GM19239 (cell line): ENCODE data around the gene PLIN5.

ENCODE experiments used
- DNase-seq: peaks from one replicate; pipeline ENCODE4 v3.0.0; 2011; ENCODE audit warnings: low spot score; ENCODE audit not compliant: insufficient read length
- FAIRE-seq: peaks from 2 replicates; lab custom pipeline; 2011; peaks lifted over from hg19 to GRCh38; lab: Jason Lieb, UNC

Gene PLIN5

DNA sequence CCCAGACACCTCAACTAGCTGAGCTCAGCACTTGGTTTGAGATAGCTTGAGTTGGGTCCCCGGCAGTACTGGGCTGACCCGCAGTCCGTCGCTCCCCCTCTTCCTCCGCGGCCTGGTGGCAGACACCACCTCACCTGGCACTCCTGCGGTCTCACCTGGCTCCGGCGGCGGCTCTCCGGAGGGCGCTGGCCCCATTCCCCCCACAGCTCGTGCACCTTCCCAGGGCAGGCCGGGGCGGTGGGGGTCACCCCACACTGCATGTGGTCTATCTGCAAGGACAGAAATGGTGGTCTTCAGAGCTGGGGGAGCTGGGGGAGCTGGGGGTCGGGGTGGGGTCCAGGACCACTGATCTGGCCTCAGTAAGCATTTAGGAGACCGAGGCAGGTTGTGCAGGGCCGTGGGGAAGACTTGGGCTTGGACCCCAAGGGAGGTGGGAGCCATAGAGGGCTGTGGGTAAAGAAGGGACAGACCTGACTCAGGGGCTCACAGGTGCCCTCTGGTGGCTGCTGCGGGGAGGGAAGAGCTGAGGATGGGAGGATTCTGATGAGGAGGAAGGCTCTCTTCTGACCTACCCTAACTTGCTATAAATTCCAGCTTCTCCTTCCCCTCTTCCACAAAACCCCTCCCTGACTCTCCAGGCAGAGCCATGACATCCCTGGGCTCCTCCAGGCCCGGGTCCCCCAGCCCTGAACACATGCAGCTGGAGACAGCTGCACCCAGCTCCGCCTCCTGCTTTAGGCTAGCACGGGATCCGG lies 10.0 kb downstream of the PLIN5 start:
- DNase-seq: peak; percentile 81
- FAIRE-seq: peak; percentile 57

DNA sequence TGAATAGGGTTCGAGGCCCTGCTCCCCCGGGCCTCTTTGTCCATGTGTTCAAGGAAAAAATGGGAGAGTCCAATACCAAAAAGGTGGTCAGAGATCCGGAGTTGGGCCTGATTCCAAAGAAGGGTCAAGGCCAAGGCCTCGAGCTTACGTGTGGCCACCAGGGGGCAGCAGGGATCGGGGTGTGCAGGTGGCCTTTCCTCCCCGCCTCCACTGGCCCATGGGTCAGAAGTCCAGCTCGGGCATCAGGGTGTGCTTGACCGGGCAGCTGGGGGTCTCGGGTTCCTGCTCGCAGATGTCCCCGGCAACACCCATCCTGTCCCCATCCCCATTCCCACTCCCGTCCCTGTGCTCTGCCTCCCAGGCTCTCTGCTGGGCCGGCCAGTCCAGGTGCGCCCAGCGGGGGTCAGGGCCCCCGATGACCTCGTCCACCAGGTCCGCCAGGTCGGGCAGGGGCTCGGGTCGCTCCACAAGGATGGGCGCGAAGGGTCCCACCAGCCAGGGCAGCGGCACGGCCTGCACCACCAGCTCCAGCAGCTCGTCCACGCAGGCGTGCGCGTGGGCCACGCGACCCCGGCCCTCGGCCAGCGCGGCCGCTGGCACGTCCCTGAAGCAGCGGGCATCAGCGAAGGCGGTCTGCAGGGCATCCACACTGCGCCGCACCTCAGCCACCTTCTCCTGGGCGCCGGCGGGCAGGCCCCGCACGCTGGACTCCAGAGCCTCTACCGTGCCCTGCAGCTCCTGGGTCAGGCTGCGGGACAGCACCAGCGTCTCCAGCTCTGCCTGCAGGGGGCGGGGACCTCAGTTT lies 11.5 kb downstream of the PLIN5 start:
- no peak for FAIRE-seq
- DNase-seq: peak; percentile 71

DNA sequence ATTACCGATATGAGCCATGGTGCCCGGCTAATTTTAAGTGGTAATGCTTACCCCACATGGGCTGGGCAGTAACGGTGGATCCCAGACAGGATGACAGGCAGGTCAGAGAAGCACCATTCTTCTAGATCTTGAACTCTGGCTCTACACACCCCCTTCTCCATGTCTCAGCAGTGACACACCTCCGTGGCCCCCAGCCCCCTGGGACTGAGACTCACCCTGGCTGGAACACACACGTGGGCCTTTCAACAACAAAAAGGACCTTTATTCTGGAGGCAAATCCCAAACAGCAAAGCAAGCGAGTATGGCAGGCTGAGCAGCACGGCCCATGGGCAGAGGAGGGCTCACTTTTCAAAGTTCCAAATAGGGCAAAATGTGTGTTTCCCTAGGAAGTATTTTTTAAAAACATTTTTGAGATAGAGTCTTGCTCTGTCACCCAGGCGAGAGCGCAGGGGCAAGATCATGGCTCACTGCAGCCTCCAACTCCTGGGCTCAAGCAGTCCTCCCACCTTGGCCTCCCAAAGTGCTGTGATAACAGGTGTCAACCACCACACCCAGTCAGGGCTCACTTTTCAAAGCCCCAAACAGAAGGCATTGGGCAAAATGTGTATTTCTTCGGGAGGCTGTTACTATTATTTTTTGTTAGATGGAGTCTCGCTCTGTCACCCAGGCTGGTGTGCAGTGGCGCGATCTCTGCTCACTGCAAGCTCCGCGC lies 12.6 kb downstream of the PLIN5 start:
- no peak for DNase-seq
- no peak for FAIRE-seq

DNA sequence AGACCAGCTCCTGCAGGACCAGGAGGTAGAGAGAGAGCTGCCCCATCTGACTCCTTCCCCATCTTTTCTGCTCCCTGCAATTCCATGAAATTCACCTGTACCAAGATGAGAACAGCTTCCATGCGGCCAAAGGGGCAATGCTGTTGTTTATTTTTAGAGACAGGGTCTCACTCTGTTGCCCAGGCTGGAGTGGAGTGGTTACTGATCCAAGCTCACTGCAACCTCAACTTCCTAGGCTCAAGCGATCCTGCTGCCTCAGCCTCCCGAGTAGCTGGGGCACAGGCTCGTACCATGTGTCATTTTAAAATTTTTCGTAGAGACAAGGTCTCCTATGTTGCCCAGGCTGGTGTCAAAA lies 13.2 kb downstream of the PLIN5 start:
- no peak for DNase-seq

DNA sequence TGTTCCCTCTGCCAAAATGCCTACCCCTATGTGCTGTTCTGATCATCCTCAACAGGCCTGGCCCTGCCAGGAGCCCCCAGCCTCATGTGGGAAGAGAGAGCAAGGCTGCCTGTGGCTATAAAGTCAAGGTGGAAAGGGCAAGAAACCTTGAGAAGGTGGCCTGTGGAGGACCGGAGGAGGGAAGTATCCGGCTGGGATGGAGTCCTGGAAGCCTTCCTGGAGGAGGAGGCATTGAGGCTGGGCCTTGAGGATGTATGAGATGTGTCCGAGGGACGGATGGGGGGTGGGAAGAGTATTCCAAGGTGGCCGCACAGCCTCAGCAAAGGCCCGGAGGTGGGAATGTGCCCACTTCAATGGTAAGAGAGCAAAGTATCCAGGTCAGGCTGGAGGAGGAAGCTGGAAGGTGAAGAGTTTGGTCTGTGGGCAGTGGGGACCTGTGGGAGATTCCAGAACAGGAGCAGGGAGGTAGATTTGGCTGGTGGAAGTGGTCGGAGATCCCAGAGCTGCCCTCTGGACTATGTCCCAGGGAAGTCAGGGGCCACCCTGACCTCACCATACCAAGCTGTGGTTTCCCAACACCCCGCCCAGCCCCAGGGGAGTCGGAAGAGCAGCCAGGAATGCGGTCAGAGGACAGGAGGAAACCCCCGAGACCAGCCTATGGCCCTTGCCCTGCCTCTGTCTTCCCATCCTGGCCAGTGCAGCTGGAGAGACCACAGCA lies 13.7 kb downstream of the PLIN5 start:
- FAIRE-seq (no peak), DNase-seq (no peak)

More for the DNA sequence above, 13.2 kb downstream of the PLIN5 start:
- no peak for FAIRE-seq

DNA sequence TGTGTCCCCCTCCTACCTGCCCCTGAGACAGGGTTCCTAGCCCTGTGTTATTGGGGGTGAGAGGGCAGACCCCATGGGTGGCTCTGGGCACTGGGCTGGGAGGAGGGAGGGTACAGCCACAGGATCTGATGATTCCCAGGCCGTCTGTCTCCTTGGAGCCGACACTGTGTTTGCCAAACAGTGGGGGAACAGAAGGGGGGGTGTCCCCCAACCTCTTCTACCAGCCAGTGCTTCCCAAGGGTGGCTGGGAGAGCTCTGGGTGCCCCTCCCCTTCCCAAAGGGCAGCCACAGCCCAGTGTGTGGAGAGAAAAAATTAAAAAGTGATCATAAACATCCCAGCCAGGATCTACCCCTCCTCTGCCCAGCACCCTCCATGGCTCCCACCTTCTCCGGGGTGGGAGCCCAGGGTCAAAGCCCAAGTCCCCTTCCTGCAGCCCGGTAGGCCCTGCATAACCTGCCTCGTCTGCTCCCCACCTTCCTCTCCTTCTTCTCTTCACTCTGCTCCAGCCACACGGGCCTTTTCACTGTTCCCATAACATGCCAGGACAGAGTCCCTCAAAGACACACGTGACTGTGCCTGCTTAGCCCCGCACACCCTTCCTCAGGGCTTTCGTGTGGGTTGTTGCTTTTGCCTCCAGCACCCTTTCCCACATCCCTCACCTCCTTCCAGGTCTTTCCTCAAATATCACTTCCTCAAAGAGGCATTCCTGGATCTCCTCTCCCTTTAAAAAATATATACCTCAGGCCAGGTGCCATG lies 15.3 kb downstream of the PLIN5 start:
- DNase-seq: no peak
- FAIRE-seq: no peak

DNA sequence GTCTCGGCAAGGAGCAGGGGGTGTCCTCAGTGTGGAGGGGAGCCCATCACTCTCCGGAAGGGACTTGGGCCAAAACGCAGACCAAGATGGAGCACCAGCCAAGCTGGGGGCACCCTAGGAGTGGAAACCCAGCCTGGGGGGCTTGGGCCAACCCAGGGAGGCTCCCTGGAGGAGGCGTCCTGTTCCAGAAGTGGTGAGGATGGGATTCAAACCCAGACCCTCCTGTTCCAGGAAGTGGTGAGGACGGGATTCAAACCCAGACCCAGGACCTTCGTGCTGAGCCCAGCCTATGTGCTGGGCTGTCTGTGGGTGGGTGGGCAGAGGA lies 15.9 kb downstream of the PLIN5 start:
- DNase-seq (no peak), FAIRE-seq (no peak)

DNA sequence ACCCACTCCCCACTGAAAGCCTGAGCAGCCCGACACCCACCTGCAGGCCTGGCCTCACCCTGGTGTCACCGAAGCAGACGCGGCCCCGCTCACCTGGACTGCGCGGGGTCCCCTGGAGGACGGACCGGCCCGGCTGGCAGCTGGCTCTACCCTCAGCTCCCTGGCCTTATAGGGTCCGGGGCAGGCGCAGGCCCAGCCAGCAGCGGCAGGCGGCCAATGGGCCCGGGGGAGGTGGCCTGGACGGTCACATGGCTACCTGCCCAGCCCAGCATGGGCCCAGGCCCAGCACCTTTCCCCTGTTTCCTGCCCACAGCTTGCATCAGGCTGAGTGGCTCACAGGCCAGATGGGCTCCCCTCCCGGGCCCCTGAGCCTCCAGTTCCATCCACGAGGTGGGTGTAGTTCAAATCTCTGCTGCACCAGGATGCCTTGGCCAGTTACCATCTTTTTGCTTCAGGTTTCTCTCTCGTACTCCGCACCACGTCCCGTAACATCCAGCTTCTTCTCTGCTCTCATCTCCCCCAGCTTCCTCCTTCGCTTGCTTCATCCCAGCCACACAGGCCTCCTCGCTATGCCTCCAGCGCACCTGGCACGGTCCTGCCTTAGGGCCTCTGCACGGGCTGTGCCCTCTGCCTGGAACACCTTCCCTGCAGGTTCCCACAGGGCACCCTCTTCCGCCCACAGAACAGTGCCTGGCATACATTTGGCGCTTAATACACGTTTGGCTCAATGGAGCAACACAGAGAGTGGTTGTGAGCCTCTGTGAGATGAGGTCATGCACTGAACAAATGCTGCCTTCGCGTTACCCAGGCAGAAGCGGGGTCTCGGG lies 16.5 kb downstream of the PLIN5 start, which contains the start of gene PLIN4:
PLIN4 (minus strand) TSS at position 142 of the 827 bp plus-strand sequence. CDS start 214 bp downstream, outside the sequence.
- FAIRE-seq (no peak), DNase-seq (no peak)

DNA sequence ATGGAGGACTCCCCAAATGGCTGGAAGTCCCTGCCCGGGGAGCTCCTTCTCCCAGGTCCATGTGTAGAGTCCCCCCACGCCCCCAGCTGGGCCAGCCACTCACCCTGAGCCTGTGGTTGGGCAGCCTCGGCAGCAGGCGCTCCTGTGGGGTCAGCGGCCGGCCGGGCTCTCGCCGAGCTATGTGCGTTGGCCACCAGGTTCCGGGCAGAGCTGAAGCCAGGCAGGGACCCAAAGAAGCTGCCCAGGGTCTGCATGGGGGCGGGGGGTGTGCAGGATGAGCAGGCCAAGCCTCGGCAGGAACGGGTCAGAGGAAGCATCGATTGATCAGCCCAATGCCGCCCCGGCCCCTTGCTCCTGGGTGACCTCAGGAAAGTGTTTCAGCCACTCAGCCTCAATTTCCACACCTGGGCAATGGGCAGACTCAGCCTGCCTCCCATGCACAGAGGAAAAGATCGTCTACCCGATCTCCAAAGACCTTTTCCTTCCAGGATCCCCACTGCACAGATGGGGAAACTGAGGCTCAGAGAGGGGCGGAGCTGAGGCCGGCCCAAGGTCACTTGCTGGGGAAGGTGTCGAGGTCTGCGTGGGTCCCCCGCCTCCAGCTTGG lies 17.5 kb downstream of the PLIN5 start:
- DNase-seq (no peak), FAIRE-seq (no peak)

DNA sequence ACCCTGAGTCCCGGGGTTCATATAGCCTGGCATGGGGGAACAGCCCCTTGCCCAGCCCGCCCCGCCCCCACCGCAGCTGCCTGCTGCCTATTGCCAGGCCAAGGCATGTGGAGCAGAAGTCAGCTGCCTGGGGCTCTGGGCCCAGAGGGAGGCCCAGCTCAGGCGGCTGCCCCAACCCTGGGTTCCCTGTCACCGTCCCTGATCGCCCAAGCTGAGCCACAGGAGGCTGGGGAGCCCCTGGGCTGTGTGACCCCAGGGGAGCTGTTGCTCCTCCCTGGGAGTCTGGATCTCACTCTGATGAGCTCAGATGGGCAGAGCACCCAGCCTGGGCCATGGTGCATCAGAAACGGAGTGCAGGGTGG lies 18.1 kb downstream of the PLIN5 start:
- no peak for FAIRE-seq
- no peak for DNase-seq

DNA sequence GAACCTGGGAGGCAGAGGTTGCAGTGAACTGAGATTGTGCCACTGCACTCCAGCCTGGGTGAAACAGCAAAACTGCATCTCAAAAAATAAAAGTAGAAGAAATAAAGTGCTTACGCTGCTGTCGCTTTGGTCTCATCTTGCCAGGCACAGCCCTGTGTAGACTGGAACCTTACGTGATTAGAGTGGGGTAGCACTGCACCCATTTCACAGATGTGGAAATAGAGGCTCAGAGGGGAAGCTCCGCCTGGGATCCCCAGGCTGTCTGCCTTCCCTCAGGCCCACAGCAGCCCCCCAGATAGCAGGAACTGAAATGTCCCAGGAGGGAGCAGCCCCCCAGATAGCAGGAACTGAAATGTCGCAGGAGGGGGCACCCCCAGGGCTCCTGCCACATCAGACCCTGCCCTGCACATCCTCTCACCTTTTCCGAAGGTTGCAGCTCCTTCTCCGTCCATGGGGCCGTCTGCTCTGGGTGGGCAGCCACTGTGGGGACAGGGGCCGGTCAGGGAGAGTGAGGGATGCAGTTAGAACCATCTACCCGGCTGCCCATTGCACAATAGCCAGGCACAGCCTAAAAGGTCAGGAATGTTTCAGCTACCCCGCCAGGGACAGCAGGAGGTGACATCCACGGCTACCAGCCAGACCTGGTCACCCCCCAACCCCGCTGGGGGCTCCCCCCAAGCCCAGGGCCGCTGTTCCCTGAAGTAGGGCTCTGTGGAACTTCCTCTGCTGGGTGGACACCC lies 18.7 kb downstream of the PLIN5 start:
- DNase-seq (no peak), FAIRE-seq (no peak)

DNA sequence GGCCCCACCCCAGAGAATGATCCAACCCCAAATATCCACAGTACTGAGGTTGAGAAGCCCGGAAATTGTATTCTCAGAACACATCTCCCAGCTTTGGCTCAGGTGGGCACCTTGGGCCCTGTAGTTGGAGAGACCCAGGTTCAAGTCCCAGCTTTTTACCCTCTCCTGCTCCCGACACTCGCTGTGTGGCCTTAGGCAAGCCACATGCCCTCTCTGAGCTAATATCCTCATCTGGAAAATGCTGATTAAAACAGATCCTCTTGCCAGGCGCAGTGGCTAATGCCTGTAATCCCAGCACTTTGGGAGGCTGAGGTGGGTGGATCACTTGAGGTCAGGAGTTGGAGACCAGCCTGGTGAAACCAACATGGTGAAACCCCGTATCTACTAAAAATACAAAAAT lies 19.3 kb downstream of the PLIN5 start:
- no peak for DNase-seq
- FAIRE-seq: no peak

DNA sequence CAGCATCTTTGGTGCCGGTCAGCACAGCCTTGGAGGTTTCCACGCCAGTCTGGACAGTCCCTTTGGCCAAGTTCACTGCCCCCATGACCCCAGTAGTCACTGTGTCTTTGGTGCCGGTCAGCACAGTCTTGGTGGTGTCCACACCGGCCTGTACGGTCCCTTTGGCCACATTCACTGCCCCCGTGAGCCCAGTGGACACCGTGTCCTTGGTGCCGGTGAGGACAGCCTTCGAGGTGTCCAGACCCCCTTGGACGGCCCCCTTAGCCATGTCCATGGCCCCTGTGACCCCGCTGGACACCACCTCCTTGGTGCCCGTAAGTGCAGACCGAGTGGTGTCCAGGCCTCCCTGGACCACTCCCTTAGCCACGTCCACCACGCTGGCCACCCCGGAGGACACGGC lies 21.8 kb downstream of the PLIN5 start:
- FAIRE-seq (no peak), DNase-seq (no peak)

DNA sequence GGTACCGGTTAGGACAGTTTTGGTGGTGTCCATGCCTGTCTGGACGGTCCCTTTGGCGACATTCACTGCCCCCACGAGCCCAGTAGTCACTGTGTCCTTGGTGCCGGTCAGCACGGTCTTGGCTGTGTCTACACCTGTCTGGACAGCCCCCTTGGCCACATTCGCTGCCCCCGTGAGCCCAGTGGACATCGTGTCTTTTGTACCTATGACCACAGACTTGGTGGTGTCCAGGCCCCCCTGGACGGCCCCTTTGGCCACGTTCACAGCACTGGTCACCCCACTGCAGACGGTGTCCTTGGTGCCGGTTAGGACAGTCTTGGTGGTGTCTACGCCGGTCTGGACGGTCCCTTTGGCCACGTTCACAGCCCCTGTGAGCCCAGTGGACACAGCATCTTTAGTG lies 23.0 kb downstream of the PLIN5 start:
- FAIRE-seq: no peak
- no peak for DNase-seq

DNA sequence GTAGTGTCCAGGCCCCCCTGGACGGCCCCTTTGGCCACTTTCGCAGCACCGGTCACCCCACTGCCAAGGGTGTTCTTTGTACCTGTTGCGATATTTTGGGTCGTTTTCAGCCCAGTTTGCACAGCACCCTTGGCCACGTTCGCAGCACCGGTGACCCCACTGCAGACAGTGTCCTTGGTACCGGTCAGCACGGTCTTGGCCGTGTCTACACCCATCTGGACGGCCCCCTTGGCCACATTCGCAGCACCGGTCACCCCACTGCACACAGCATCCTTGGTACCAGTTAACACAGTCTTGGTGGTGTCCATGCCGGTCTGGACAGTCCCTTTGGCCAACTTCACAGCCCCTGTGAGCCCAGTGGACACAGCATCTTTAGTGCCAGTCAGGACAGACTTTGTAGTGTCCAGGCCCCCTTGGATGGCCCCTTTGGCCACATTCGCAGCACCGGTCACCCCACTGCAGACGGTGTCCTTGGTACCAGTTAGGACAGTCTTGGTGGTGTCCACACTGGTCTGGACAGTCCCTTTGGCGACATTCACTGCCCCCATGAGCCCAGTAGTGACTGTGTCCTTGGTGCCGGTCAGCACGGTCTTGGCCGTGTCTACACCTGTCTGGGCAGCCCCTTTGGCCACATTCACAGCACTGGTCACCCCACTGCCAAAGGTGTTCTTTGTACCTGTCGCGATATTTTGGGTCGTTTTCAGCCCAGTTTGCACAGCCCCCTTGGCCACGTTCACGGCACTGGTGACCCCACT lies 23.5 kb downstream of the PLIN5 start:
- FAIRE-seq (no peak), DNase-seq (no peak)

DNA sequence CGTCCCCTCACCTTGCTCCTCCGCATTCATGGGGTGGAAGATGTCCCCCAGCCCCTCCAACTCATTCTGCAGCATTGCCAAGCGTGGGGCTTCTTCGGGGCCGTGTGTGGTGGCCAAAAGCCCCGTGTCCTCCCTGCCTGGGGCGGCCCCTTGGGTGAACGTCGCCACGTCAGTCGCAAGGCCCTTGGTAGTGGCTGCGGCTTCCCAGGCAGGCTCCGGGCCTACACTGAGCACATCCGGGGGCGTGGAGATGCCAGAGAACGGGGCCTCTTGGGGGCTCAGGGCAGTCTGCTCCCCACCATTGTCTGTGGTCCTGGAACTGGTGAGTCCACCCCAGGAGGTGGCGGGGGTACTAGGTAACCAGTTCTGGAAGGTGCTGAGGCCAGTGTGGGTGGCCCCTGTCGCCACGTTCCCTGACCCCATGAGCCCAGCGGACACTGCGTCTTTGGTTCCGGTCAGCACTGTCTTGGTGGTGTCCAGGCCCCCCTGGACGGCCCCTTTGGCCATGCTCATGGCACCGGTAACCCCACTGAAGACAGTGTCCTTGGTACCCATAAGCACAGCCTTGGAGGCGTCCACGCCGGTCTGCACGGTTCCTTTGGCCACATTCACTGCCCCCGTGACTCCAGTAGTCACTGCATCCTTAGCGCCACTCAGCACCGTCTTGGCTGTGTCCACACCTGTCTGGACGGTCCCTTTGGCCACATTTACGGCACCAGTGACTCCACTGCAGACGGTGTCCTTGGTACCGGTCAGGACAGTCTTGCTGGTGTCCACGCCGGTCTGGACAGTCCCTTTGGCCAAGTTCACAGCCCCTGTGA lies 24.4 kb downstream of the PLIN5 start:
- FAIRE-seq: no peak
- no peak for DNase-seq
